Stimulated activated CD4-positive, alpha-beta T cell treated with anti-CD3 and anti-CD28 coated beads, Interleukin-15, amount 100 ng/mL, for 1 hour (primary cell): ENCODE results near the gene N4BP2L1.
"Not testable (repeated sequence)": the region's sequence is repeated elsewhere in the genome, so short reads cannot be mapped to it uniquely, and the experiment has no call there.

Source experiments
- DNase-seq, 2 donors: peaks; one replicate each; pipeline ENCODE4 v3.0.0-alpha.2; 2020; ENCODE audit warnings: low read depth in 1 of 2, low spot score in 1 of 2

Gene N4BP2L1

GRCh38 chr13:32391101-32391619, 36.8 kb downstream of the N4BP2L1 start:
- DNase-seq = no peak

- no peak for DNase-seq
These were observed 37.4 kb downstream of the N4BP2L1 start for GRCh38 chr13:32390484-32390883.

GRCh38 chr13:32390048-32390447, 37.9 kb downstream of the N4BP2L1 start:
- no peak for DNase-seq

- DNase-seq = no peak
These were observed 42.5 kb downstream of the N4BP2L1 start for GRCh38 chr13:32385410-32385809.

GRCh38 chr13:32384702-32385101, 43.2 kb downstream of the N4BP2L1 start:
- DNase-seq = no peak

GRCh38 chr13:32383836-32384618, 43.9 kb downstream of the N4BP2L1 start:
- DNase-seq = no peak

GRCh38 chr13:32381539-32381938, 46.4 kb downstream of the N4BP2L1 start:
- DNase-seq = no peak

- no peak for DNase-seq
These were observed 49.9 kb downstream of the N4BP2L1 start for GRCh38 chr13:32378012-32378411.

GRCh38 chr13:32376642-32377415, 51.1 kb downstream of the N4BP2L1 start:
- no peak for DNase-seq

GRCh38 chr13:32370805-32371204, 57.1 kb downstream of the N4BP2L1 start:
- DNase-seq = no peak

- DNase-seq = no peak
These were observed 65.4 kb downstream of the N4BP2L1 start for GRCh38 chr13:32362574-32362973.

- DNase-seq = not testable (repeated sequence)
These were observed 72.0 kb downstream of the N4BP2L1 start for GRCh38 chr13:32355935-32356334.

GRCh38 chr13:32354040-32354439, 73.9 kb downstream of the N4BP2L1 start:
- DNase-seq = no peak

GRCh38 chr13:32350839-32351441, 77.0 kb downstream of the N4BP2L1 start:
- not testable (repeated sequence) for DNase-seq
